ENCODE data around the gene TMTC1. TPM values are rescaled to one million over a fixed set of nuclear protein-coding genes. Genes with fewer than 3 reads are reported as not detected.

TMTC1 gene
- total RNA-seq, 1 donor from 2014 or later: not detected

DNA sequence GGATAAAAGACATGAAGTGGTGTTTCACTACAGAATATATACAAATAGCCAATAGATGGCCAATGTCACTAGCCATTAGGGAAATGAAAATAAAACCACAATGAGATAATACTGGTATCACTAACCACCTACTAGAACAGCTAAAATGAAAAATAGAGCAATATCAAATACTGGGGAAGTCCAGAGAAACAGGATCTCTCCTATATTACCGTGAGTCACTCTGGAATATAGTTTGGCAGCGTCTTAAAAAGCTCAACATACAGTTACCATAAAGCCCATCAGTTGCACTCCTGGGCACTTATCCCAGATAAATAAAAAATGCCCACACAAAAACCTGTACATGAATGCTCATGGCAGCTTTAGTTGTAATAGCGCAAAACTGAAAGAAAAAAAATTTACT lies 101.7 kb downstream of the TMTC1 start:
- Mint-ChIP-seq H3K27ac (no peak overlapping the region), H3K36me3 (ENCODE audit: low read depth) (no peaks in the 10 kb centered on the region), H3K4me3 (no peak overlapping the region), H3K4me1 (no peaks in the 10 kb centered on the region), H3K9me3 (no peaks in the 10 kb centered on the region), H3K27me3 (no peaks in the 10 kb centered on the region)
- intact Hi-C loops (cut with micrococcal nuclease): no loop called here
- ATAC-seq (ENCODE audit: low read depth) (no peak), DNase-seq (no peak)
- TF ChIP-seq, protein P1, sequence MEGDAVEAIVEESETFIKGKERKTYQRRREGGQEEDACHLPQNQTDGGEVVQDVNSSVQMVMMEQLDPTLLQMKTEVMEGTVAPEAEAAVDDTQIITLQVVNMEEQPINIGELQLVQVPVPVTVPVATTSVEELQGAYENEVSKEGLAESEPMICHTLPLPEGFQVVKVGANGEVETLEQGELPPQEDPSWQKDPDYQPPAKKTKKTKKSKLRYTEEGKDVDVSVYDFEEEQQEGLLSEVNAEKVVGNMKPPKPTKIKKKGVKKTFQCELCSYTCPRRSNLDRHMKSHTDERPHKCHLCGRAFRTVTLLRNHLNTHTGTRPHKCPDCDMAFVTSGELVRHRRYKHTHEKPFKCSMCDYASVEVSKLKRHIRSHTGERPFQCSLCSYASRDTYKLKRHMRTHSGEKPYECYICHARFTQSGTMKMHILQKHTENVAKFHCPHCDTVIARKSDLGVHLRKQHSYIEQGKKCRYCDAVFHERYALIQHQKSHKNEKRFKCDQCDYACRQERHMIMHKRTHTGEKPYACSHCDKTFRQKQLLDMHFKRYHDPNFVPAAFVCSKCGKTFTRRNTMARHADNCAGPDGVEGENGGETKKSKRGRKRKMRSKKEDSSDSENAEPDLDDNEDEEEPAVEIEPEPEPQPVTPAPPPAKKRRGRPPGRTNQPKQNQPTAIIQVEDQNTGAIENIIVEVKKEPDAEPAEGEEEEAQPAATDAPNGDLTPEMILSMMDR (IDR thresholded peaks at IDR 0.05): no peak
- POLR2A ChIA-PET: no interaction called here
- CTCF ChIA-PET: no interaction called here

GRCh38 chr12:29681370-29681769 lies 102.4 kb downstream of the TMTC1 start:
- Mint-ChIP-seq H3K27me3 (no peaks in the 10 kb centered on the region), H3K4me3 (no peak overlapping the region), H3K4me1 (no peaks in the 10 kb centered on the region), H3K27ac (no peak overlapping the region), H3K36me3 (ENCODE audit: low read depth) (no peaks in the 10 kb centered on the region), H3K9me3 (no peaks in the 10 kb centered on the region)
- ChIA-PET CTCF (no interaction called here), POLR2A (no interaction called here)
- no peak for DNase-seq
- ATAC-seq (ENCODE audit: low read depth): no peak
- intact Hi-C loops (cut with micrococcal nuclease): no loop called here
- TF ChIP-seq, protein P1 (IDR thresholded peaks at IDR 0.05): no peak

DNA sequence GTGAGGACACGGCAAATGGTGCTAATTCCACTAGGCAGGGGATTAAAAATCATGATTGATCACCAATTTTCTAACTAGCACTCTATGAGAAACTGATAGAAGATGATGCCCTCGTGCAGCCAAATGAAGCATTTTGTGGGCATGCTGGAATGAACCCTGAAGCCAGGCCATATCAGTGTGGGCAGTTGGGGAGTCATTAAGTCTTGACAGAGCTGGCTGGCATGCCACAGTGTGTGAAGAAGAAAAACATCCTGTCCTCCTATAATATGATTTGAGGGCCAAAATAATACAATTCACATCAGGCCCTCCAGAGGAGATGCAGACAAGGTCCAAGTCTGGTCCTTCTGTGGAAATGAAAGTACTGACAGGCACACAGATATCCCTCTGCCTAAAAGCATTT lies 107.1 kb downstream of the TMTC1 start:
- Mint-ChIP-seq H3K9me3 (no peaks in the 10 kb centered on the region), H3K36me3 (ENCODE audit: low read depth) (no peaks in the 10 kb centered on the region), H3K4me1 (no peaks in the 10 kb centered on the region), H3K4me3 (no peak overlapping the region), H3K27ac (no peak overlapping the region), H3K27me3 (no peaks in the 10 kb centered on the region)
- CTCF ChIA-PET: no interaction called here
- TF ChIP-seq, protein P1 (IDR thresholded peaks at IDR 0.05): no peak
- DNase-seq (no peak), ATAC-seq (ENCODE audit: low read depth) (no peak)
- POLR2A ChIA-PET: no interaction called here
- intact Hi-C loops (cut with micrococcal nuclease): no loop called here

DNA sequence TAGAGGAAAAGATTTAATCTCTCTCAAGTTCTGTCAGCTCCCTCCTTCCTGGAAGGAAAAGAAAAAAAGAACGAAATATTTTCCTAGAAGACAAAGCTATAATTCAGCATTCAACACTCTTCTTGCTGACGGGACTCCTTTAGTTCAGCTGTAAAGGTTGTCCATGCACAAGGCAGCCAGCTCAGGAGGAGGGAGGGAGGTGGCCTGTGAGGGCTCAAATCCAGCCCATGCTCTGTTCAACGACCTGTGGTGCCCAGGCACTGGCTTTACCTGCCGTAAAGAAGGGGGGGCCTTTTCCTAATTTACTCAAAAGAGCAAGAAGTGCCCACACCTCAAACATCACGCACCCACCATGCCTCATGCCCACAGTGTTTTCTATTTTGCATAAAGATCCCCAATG lies 109.3 kb downstream of the TMTC1 start:
- no peaks in the 10 kb centered on the region for H3K27me3 Mint-ChIP-seq
- H3K27ac Mint-ChIP-seq: no peak overlapping the region
- TF ChIP-seq, protein P1 (IDR thresholded peaks at IDR 0.05): no peak
- intact Hi-C loops (cut with micrococcal nuclease): no loop called here
- ATAC-seq (ENCODE audit: low read depth) (no peak), DNase-seq (no peak)
- H3K36me3 Mint-ChIP-seq (ENCODE audit: low read depth): no peaks in the 10 kb centered on the region
- POLR2A ChIA-PET: no interaction called here
- no peaks in the 10 kb centered on the region for H3K9me3 Mint-ChIP-seq
- no peak overlapping the region for H3K4me3 Mint-ChIP-seq
- H3K4me1 Mint-ChIP-seq: no peaks in the 10 kb centered on the region
- CTCF ChIA-PET: no interaction called here

DNA sequence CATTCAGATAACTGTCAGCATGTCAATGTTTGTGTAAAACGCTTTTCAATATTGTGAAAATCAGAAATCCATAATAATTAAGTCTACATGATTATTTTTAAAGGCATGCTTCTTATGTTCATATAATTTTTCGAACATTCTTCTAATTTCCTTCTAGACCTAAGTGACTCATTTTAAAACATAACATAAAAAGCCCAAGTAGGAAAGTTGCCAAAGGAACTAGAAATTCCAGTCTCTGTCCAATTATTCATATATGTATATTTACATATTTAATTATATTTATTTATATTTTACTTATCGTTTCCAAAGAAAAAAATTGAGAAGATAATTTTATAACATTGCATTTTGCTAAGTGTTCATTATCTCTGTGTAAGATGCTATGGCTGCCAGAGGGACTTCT lies 110.4 kb downstream of the TMTC1 start:
- no peak overlapping the region for H3K4me3 Mint-ChIP-seq
- DNase-seq (no peak), ATAC-seq (ENCODE audit: low read depth) (no peak)
- H3K27me3 Mint-ChIP-seq: no peaks in the 10 kb centered on the region
- ChIA-PET POLR2A (no interaction called here), CTCF (no interaction called here)
- TF ChIP-seq, protein P1 (IDR thresholded peaks at IDR 0.05): no peak
- no peak overlapping the region for H3K27ac Mint-ChIP-seq
- no peaks in the 10 kb centered on the region for H3K4me1 Mint-ChIP-seq
- intact Hi-C loops (cut with micrococcal nuclease): no loop called here
- H3K36me3 Mint-ChIP-seq (ENCODE audit: low read depth): no peaks in the 10 kb centered on the region
- no peaks in the 10 kb centered on the region for H3K9me3 Mint-ChIP-seq
